NB4 (cell line): ENCODE measurements around the gene DNAI1.

Experiments used
- POLR2A ChIP-seq: IDR thresholded peaks from 2 replicates; pipeline ENCODE4 v1.6.1; 2011; ENCODE audit warnings: mild to moderate bottlenecking; ENCODE audit not compliant: insufficient read length; ENCODE audit errors: extremely low read depth
- TF ChIP-seq, protein P1 (sequence below): IDR thresholded peaks from one replicate; pipeline ENCODE4 v1.5.1; 2012; ENCODE audit warnings: low read depth, low read length

DNA sequence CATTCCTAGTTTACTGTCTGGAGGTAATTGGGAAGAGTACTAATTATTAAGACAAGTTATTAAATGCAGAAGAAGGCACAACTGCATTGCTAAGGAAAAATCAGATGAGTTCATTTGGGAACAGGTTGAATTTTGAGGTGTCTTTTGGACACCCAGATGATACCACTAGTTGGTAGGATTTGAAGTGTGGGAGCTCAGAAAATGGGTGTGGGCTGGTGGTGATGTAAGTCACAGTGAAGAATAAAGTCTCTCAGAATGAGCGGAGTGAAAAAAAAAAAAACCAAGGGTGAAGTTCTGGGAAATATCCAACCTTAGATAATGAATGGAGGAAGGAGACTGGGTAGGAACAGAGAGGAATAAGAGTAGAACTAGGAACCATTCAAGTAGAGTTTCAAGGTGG, 46.3 kb upstream of the DNAI1 start:
- TF ChIP-seq, protein P1, sequence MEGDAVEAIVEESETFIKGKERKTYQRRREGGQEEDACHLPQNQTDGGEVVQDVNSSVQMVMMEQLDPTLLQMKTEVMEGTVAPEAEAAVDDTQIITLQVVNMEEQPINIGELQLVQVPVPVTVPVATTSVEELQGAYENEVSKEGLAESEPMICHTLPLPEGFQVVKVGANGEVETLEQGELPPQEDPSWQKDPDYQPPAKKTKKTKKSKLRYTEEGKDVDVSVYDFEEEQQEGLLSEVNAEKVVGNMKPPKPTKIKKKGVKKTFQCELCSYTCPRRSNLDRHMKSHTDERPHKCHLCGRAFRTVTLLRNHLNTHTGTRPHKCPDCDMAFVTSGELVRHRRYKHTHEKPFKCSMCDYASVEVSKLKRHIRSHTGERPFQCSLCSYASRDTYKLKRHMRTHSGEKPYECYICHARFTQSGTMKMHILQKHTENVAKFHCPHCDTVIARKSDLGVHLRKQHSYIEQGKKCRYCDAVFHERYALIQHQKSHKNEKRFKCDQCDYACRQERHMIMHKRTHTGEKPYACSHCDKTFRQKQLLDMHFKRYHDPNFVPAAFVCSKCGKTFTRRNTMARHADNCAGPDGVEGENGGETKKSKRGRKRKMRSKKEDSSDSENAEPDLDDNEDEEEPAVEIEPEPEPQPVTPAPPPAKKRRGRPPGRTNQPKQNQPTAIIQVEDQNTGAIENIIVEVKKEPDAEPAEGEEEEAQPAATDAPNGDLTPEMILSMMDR, result no peak
- no peak for TF ChIP-seq POLR2A
